Measurements from ENCODE around the gene MOB2.

Gene MOB2

DNA sequence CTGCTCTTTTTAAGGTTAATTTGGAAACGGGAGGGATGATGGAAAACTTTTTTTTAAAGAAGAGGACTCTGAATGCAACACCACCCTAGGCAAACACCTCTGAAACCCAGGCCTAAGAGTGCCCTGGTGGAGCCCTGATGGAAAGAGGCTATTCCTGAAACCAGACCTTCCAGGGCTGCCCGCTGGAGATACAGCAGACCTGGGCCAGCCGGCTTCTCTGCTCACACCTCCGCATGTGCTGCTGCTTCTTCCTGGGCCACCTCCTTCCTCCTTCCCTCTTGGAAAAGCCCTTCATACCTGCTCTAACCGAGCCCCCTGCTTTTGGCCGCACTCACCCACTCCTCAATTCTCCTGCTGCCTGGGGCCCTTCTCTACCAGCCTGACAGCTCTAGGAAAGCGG lies 47.6 kb upstream of the MOB2 start:
- no peak for ATAC-seq
- TF ChIP-seq GLIS3 (CRISPR knock-in tag; IDR thresholded peaks at IDR 0.05) = no peak
- TF ChIP-seq ZNF70 (CRISPR knock-in tag; IDR thresholded peaks at IDR 0.05) = no peak
- TF ChIP-seq ESRRG (CRISPR knock-in tag; IDR thresholded peaks at IDR 0.05) = no peak

DNA sequence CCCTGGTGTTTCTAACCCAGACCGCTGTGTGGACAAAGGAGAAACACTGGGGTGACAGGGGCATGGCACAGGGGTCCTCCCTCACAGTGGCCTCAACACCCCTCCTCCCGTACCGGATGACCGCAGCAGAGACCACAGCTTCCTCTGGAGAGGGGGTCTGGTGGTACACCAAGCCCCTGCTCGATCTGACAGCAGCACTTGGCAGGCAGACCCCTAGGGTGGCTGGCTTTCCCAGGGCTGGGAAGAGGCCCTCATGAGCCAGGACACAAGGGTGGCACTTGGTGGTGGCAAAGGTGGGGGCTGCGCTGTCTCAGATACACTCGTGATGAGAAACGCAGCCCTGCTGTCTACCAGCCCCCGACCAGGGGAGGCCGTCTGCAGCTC lies 46.8 kb upstream of the MOB2 start:
- TF ChIP-seq ESRRG (CRISPR knock-in tag; IDR thresholded peaks at IDR 0.05) (no peak), TCF4 (CRISPR knock-in tag; IDR thresholded peaks at IDR 0.05; ENCODE audit: borderline replicate concordance) (no peak), ZNF8 (CRISPR knock-in tag; IDR thresholded peaks at IDR 0.05) (no peak), ZFP30 (CRISPR knock-in tag; IDR thresholded peaks at IDR 0.05) (no peak), ZNF565 (CRISPR knock-in tag; conservative IDR thresholded peaks at IDR 0.05; ENCODE audit: low read depth) (no peak), BACH2 (CRISPR knock-in tag; IDR thresholded peaks at IDR 0.05; ENCODE audit: borderline replicate concordance) (no peak), RARB (CRISPR knock-in tag; IDR thresholded peaks at IDR 0.05) (no peak), ZC3H10 (CRISPR knock-in tag; IDR thresholded peaks at IDR 0.05) (no peak), OSR1 (CRISPR knock-in tag; IDR thresholded peaks at IDR 0.05) (no peak), ZNF70 (CRISPR knock-in tag; IDR thresholded peaks at IDR 0.05) (no peak), PPARA (CRISPR knock-in tag; IDR thresholded peaks at IDR 0.05; ENCODE audit: borderline replicate concordance) (no peak), GLIS3 (CRISPR knock-in tag; IDR thresholded peaks at IDR 0.05) (no peak), SNAI2 (CRISPR knock-in tag; IDR thresholded peaks at IDR 0.05) (no peak), ARNTL (CRISPR knock-in tag; IDR thresholded peaks at IDR 0.05; ENCODE audit: borderline replicate concordance, low read depth) (no peak), CSDC2 (CRISPR knock-in tag; IDR thresholded peaks at IDR 0.05) (no peak), ZFP3 (CRISPR knock-in tag; IDR thresholded peaks at IDR 0.05) (no peak)
- TF ChIP-seq, protein P1, sequence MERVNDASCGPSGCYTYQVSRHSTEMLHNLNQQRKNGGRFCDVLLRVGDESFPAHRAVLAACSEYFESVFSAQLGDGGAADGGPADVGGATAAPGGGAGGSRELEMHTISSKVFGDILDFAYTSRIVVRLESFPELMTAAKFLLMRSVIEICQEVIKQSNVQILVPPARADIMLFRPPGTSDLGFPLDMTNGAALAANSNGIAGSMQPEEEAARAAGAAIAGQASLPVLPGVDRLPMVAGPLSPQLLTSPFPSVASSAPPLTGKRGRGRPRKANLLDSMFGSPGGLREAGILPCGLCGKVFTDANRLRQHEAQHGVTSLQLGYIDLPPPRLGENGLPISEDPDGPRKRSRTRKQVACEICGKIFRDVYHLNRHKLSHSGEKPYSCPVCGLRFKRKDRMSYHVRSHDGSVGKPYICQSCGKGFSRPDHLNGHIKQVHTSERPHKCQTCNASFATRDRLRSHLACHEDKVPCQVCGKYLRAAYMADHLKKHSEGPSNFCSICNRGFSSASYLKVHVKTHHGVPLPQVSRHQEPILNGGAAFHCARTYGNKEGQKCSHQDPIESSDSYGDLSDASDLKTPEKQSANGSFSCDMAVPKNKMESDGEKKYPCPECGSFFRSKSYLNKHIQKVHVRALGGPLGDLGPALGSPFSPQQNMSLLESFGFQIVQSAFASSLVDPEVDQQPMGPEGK (CRISPR knock-in tag; IDR thresholded peaks at IDR 0.05; ENCODE audit: borderline replicate concordance) = no peak
- TF ChIP-seq, protein P2, sequence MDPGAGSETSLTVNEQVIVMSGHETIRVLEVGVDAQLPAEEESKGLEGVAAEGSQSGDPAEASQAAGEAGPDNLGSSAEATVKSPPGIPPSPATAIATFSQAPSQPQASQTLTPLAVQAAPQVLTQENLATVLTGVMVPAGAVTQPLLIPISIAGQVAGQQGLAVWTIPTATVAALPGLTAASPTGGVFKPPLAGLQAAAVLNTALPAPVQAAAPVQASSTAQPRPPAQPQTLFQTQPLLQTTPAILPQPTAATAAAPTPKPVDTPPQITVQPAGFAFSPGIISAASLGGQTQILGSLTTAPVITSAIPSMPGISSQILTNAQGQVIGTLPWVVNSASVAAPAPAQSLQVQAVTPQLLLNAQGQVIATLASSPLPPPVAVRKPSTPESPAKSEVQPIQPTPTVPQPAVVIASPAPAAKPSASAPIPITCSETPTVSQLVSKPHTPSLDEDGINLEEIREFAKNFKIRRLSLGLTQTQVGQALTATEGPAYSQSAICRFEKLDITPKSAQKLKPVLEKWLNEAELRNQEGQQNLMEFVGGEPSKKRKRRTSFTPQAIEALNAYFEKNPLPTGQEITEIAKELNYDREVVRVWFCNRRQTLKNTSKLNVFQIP (CRISPR knock-in tag; IDR thresholded peaks at IDR 0.05; ENCODE audit: borderline replicate concordance, low read depth) = no peak

DNA sequence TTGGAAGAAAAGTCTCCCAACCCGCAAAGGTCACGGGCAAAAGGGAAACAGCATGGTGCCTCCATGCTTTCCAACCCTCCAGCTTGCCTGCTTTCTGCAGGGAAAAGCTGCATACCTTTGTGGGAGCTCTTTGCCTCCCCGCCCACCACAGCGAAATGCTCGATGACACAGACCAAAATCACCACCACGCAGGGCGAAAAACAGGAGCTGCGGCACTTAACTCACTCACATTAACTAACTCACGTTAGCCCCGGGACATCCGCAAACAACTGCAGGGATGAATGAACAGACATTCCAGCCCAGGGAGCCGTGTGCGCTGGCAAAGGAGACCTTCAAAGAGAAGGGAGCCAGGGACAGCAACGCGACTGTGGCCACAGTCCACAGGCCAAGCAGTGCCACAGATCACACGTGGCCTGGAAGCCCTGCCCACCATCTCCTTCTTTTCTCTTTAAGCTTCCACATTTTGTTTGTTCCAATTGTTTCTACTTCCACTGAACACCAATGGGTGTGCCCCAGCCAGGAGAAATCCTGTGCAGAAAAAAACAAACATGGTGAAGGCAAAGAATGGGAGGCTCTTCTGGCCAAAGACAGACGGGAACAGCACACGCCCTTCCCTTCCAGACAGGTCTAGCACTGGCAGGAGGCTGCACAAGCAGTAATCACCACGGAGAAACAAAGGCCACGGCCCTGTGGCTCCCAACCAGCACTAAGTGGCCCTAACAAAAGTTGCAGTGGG lies 46.2 kb upstream of the MOB2 start:
- TF ChIP-seq SNAI2 (CRISPR knock-in tag; IDR thresholded peaks at IDR 0.05) = no peak
- TF ChIP-seq ZC3H10 (CRISPR knock-in tag; IDR thresholded peaks at IDR 0.05) = no peak
- no peak for TF ChIP-seq ESRRG (CRISPR knock-in tag; IDR thresholded peaks at IDR 0.05)
- no peak for TF ChIP-seq ZFP3 (CRISPR knock-in tag; IDR thresholded peaks at IDR 0.05)
- ATAC-seq = no peak

More for the DNA sequence above, 46.8 kb upstream of the MOB2 start:
- ATAC-seq = no peak

DNA sequence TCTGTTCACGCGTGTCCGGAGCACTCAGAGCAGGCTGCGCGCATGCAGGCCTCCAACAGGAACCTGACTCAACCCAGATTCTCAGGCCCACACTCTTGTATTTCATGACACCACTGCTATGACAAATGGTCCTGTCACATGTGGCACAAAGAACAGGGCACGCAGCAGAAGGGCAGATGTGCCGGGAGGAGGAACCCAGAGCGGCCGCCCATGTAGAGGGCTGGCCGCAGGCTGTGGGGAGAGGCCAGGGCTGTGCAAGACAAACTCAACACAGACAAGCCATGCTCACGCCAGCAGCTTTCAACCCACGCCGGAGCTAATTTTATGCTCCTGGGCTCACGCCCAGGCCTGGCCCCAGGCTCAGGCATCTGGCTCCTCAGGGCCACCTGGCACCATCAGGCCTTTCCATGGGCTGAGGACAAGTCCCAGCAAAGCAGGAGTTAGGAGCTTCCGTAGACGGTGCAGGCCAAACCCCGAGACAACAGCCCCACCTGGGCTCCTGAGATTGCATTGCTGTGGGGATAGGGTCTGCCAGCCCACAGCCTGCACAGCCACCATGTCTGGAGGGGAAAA lies 45.5 kb upstream of the MOB2 start:
- TF ChIP-seq ZFP3 (CRISPR knock-in tag; IDR thresholded peaks at IDR 0.05) = no peak
- no peak for TF ChIP-seq OSR1 (CRISPR knock-in tag; IDR thresholded peaks at IDR 0.05)
- TF ChIP-seq TCF4 (CRISPR knock-in tag; IDR thresholded peaks at IDR 0.05; ENCODE audit: borderline replicate concordance) = no peak
- TF ChIP-seq ZNF8 (CRISPR knock-in tag; IDR thresholded peaks at IDR 0.05) = no peak
- TF ChIP-seq ARNTL (CRISPR knock-in tag; IDR thresholded peaks at IDR 0.05; ENCODE audit: borderline replicate concordance, low read depth) = no peak
- TF ChIP-seq BACH2 (CRISPR knock-in tag; IDR thresholded peaks at IDR 0.05; ENCODE audit: borderline replicate concordance) = no peak
- no peak for TF ChIP-seq ZNF565 (CRISPR knock-in tag; conservative IDR thresholded peaks at IDR 0.05; ENCODE audit: low read depth)
- TF ChIP-seq, protein P3, sequence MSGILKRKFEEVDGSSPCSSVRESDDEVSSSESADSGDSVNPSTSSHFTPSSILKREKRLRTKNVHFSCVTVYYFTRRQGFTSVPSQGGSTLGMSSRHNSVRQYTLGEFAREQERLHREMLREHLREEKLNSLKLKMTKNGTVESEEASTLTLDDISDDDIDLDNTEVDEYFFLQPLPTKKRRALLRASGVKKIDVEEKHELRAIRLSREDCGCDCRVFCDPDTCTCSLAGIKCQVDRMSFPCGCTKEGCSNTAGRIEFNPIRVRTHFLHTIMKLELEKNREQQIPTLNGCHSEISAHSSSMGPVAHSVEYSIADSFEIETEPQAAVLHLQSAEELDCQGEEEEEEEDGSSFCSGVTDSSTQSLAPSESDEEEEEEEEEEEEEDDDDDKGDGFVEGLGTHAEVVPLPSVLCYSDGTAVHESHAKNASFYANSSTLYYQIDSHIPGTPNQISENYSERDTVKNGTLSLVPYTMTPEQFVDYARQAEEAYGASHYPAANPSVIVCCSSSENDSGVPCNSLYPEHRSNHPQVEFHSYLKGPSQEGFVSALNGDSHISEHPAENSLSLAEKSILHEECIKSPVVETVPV (CRISPR knock-in tag; IDR thresholded peaks at IDR 0.05) = no peak
- no peak for TF ChIP-seq PPARA (CRISPR knock-in tag; IDR thresholded peaks at IDR 0.05; ENCODE audit: borderline replicate concordance)
- TF ChIP-seq ESRRG (CRISPR knock-in tag; IDR thresholded peaks at IDR 0.05) = no peak
- TF ChIP-seq TOX (CRISPR knock-in tag; IDR thresholded peaks at IDR 0.05; ENCODE audit: borderline replicate concordance) = no peak
- no peak for TF ChIP-seq GLIS3 (CRISPR knock-in tag; IDR thresholded peaks at IDR 0.05)
- no peak for TF ChIP-seq ISL1 (CRISPR knock-in tag; IDR thresholded peaks at IDR 0.05)
- TF ChIP-seq ZFP30 (CRISPR knock-in tag; IDR thresholded peaks at IDR 0.05) = no peak
- TF ChIP-seq, protein P4, sequence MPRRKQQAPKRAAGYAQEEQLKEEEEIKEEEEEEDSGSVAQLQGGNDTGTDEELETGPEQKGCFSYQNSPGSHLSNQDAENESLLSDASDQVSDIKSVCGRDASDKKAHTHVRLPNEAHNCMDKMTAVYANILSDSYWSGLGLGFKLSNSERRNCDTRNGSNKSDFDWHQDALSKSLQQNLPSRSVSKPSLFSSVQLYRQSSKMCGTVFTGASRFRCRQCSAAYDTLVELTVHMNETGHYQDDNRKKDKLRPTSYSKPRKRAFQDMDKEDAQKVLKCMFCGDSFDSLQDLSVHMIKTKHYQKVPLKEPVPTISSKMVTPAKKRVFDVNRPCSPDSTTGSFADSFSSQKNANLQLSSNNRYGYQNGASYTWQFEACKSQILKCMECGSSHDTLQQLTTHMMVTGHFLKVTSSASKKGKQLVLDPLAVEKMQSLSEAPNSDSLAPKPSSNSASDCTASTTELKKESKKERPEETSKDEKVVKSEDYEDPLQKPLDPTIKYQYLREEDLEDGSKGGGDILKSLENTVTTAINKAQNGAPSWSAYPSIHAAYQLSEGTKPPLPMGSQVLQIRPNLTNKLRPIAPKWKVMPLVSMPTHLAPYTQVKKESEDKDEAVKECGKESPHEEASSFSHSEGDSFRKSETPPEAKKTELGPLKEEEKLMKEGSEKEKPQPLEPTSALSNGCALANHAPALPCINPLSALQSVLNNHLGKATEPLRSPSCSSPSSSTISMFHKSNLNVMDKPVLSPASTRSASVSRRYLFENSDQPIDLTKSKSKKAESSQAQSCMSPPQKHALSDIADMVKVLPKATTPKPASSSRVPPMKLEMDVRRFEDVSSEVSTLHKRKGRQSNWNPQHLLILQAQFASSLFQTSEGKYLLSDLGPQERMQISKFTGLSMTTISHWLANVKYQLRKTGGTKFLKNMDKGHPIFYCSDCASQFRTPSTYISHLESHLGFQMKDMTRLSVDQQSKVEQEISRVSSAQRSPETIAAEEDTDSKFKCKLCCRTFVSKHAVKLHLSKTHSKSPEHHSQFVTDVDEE (CRISPR knock-in tag; IDR thresholded peaks at IDR 0.05) = no peak
- no peak for TF ChIP-seq SNAI2 (CRISPR knock-in tag; IDR thresholded peaks at IDR 0.05)
- TF ChIP-seq RARB (CRISPR knock-in tag; IDR thresholded peaks at IDR 0.05) = no peak
- TF ChIP-seq ZNF70 (CRISPR knock-in tag; IDR thresholded peaks at IDR 0.05) = no peak
- TF ChIP-seq, protein P5, sequence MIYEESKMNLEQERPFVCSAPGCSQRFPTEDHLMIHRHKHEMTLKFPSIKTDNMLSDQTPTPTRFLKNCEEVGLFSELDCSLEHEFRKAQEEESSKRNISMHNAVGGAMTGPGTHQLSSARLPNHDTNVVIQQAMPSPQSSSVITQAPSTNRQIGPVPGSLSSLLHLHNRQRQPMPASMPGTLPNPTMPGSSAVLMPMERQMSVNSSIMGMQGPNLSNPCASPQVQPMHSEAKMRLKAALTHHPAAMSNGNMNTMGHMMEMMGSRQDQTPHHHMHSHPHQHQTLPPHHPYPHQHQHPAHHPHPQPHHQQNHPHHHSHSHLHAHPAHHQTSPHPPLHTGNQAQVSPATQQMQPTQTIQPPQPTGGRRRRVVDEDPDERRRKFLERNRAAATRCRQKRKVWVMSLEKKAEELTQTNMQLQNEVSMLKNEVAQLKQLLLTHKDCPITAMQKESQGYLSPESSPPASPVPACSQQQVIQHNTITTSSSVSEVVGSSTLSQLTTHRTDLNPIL (CRISPR knock-in tag; IDR thresholded peaks at IDR 0.05; ENCODE audit: low read depth) = no peak
- ATAC-seq = peak; percentile 26; the same call in 2 of the 3 replicates
